Stomach (tissue), 9 donors: ENCODE results near the gene GALNT18. TPM values are rescaled to one million over a fixed set of nuclear protein-coding genes. Genes with fewer than 3 reads are reported as not detected.

Experiments
- DNase-seq, 2 donors: peaks; one replicate each; pipeline versions ENCODE4 v3.0.0 to v3.0.0-alpha.2; 2013 to 2019
- H3K27ac ChIP-seq, 5 donors: fragments of 200-600 bp in 4 of 5; sonication (generic) in 4 of 5; one replicate each; pipeline ENCODE4 v1.5.1; 2013 to 2019; ENCODE audit warnings: mild to moderate bottlenecking in 1 of 5, moderate library complexity in 1 of 5
- H3K27me3 ChIP-seq, 3 donors: fragments of 200-600 bp; sonication (generic); one replicate each; pipeline ENCODE4 v1.5.1; 2017 to 2019; ENCODE audit warnings: mixed run types in 1 of 3
- H3K36me3 ChIP-seq, 4 donors: fragments of 200-600 bp; sonication (generic); 1 replicate in 3 of 4; 2 replicates in 1 of 4; pipeline ENCODE4 v1.5.1; 2016 to 2019
- H3K4me1 ChIP-seq, 4 donors: fragments of 200-600 bp; sonication (generic); one replicate each; pipeline ENCODE4 v1.5.1; 2016 to 2019
- H3K4me3 ChIP-seq, 4 donors: fragments of 200-600 bp; sonication (generic) in 3 of 4; one replicate each; pipeline ENCODE4 v1.5.1; 2016 to 2019; ENCODE audit warnings: mild to moderate bottlenecking in 1 of 4
- H3K9me3 ChIP-seq, 4 donors: fragments of 200-600 bp; sonication (generic); one replicate each; pipeline ENCODE4 v1.5.1; 2016 to 2019
- CTCF ChIP-seq, 7 experiments: fragments of 450-650 bp in 4 of 7; fragments of 200-600 bp in 3 of 7; sonication (generic) in 3 of 7; IDR thresholded peaks; one replicate each; pipeline ENCODE4 v1.5.1; 2016 to 2019; ENCODE audit warnings: antibody characterized with exemption in 7 of 7, control low read depth in 2 of 7, mild to moderate bottlenecking in 1 of 7
- EP300 ChIP-seq: sonication (generic); formaldehyde crosslinking; IDR thresholded peaks from one replicate; pipeline ENCODE4 v1.6.1; 2017; ENCODE audit warnings: antibody characterized with exemption
- POLR2A ChIP-seq, 4 donors: fragments of 450-650 bp; IDR thresholded peaks; one replicate each; pipeline ENCODE4 v1.6.1; 2016; ENCODE audit warnings: antibody characterized with exemption in 4 of 4, control low read depth in 2 of 4, mild to moderate bottlenecking in 1 of 4, moderate library complexity in 1 of 4
- POLR2AphosphoS5 ChIP-seq, 3 donors: sonication (generic); formaldehyde crosslinking; IDR thresholded peaks; one replicate each; pipeline ENCODE4 v1.6.1; 2016; ENCODE audit warnings: antibody characterized with exemption in 3 of 3
- WGBS, 5 donors: extraction: QIAGEN DNeasy Blood & Tissue Kit in 3 of 5; methylation state at CpG; one replicate each; pipeline versions ENCODE4 v1.1.5 to v1.1.7; 2013 to 2018; 5-methylcytosine and 5-hydroxymethylcytosine counted together
- intact Hi-C: fragments of 100-400 bp; cut with DNase I; formaldehyde crosslinking; loops from one replicate; pipeline ENCODE4 v1.15.1; 2023; ENCODE audit warnings: low total_unique reads
- polyA plus RNA-seq, 3 donors: library from polyadenylated mRNA; stranded (reverse); fragments of 200-250 nt; gene quantifications; one replicate each; pipeline ENCODE4 v1.2.3, GENCODE V29; 2013
- total RNA-seq, 5 donors: library from RNA; depleted of rRNA; stranded (reverse); fragments of >200 nt; gene quantifications; one replicate each; pipeline versions ENCODE4 v1.1.0 to v1.2.3, GENCODE V29; 2014 to 2016
- donor health status: healthy with polysubstance abuse.
- donor health status: Bipolar disorder and iron deficiency.
- donor health status: healthy.

Gene GALNT18
- total and polyA plus RNA-seq, 8 donors: 0.58 to 16.1 (median 2.7) TPM

- H3K27ac ChIP-seq: no peak overlapping the region
- DNase-seq: no peak
- no peaks in the 10 kb centered on the region for H3K36me3 ChIP-seq
- TF ChIP-seq EP300 (no peak), POLR2AphosphoS5 (IDR thresholded peaks at IDR 0.05) (no peak)
- H3K9me3 ChIP-seq: peaks cover 0 to 3% (median 0%) of the 10 kb centered on the region in 4 donors
- H3K27me3 ChIP-seq: peaks cover 0 to 23% (median 0%) of the 10 kb centered on the region in 3 donors
- intact Hi-C loops: no loop called here
- H3K4me3 ChIP-seq: no peak overlapping the region
- 59 to 66% (median 61%) methylated on average over 5 of the region's 5 CpGs for WGBS, 5 donors
- peaks cover 0 to 17% (median 5%) of the 10 kb centered on the region in 4 donors for H3K4me1 ChIP-seq
Measured at GRCh38 chr11:11668781-11669180, 47.0 kb upstream of the GALNT18 start.

- peaks cover 0 to 3% (median 0%) of the 10 kb centered on the region in 4 donors for H3K9me3 ChIP-seq
- no peaks in the 10 kb centered on the region for H3K36me3 ChIP-seq
- no peak overlapping the region for H3K4me3 ChIP-seq
- TF ChIP-seq CTCF (IDR thresholded peaks at IDR 0.05) (no peak), EP300 (no peak), POLR2A (IDR thresholded peaks at IDR 0.05) (no peak), POLR2AphosphoS5 (IDR thresholded peaks at IDR 0.05) (no peak)
- 36 to 50% (median 38%) methylated on average over 3 of the region's 3 CpGs for WGBS, 5 donors
- DNase-seq: no peak
- H3K27ac ChIP-seq: no peak overlapping the region
- peaks cover 0 to 25% (median 0%) of the 10 kb centered on the region in 3 donors for H3K27me3 ChIP-seq
- intact Hi-C loops: no loop called here
- peaks cover 0 to 17% (median 5%) of the 10 kb centered on the region in 4 donors for H3K4me1 ChIP-seq
Measured at GRCh38 chr11:11668274-11668673, 46.5 kb upstream of the GALNT18 start.

GRCh38 chr11:11667056-11667455 is 45.3 kb upstream of the GALNT18 start:
- no peak overlapping the region for H3K27ac ChIP-seq
- H3K36me3 ChIP-seq: no peaks in the 10 kb centered on the region
- no peak for TF ChIP-seq EP300
- TF ChIP-seq POLR2A (IDR thresholded peaks at IDR 0.05): no peak
- no peak for TF ChIP-seq POLR2AphosphoS5 (IDR thresholded peaks at IDR 0.05)
- H3K27me3 ChIP-seq: peaks cover 0 to 25% (median 0%) of the 10 kb centered on the region in 3 donors
- WGBS, 5 donors: 66 to 88% (median 86%) methylated on average over 3 of the region's 3 CpGs
- DNase-seq: no peak
- peaks cover 0 to 3% (median 0%) of the 10 kb centered on the region in 4 donors for H3K9me3 ChIP-seq
- peaks cover 0 to 17% (median 5%) of the 10 kb centered on the region in 4 donors for H3K4me1 ChIP-seq
- intact Hi-C loops: no loop called here
- no peak overlapping the region for H3K4me3 ChIP-seq

GRCh38 chr11:11665407-11665806 is 43.6 kb upstream of the GALNT18 start:
- TF ChIP-seq CTCF (IDR thresholded peaks at IDR 0.05) (no peak), POLR2AphosphoS5 (IDR thresholded peaks at IDR 0.05) (no peak), POLR2A (IDR thresholded peaks at IDR 0.05) (no peak), EP300 (no peak)
- peaks cover 0 to 17% (median 5%) of the 10 kb centered on the region in 4 donors for H3K4me1 ChIP-seq
- peaks cover 0 to 33% (median 0%) of the 10 kb centered on the region in 3 donors for H3K27me3 ChIP-seq
- intact Hi-C loops: no loop called here
- WGBS, 5 donors: 53 to 81% (median 64%) methylated on average over 1 of the region's 1 CpG
- H3K9me3 ChIP-seq: peaks cover 0 to 3% (median 0%) of the 10 kb centered on the region in 4 donors
- DNase-seq: no peak
- no peak overlapping the region for H3K27ac ChIP-seq
- no peak overlapping the region for H3K4me3 ChIP-seq
- H3K36me3 ChIP-seq: no peaks in the 10 kb centered on the region

- Histone ChIP-seq H3K4me3 (no peak overlapping the region), H3K27ac (no peak overlapping the region), H3K4me1 (peaks cover 0 to 4% (median 2%) of the 10 kb centered on the region in 4 donors), H3K27me3 (peaks cover 0 to 35% (median 0%) of the 10 kb centered on the region in 3 donors), H3K9me3 (peaks cover 0 to 3% (median 0%) of the 10 kb centered on the region in 4 donors), H3K36me3 (no peaks in the 10 kb centered on the region)
- WGBS, 5 donors: 44 to 71% (median 63%) methylated on average over 4 of the region's 4 CpGs
- intact Hi-C loops: no loop called here
- TF ChIP-seq CTCF (IDR thresholded peaks at IDR 0.05) (no peak), POLR2AphosphoS5 (IDR thresholded peaks at IDR 0.05) (no peak), POLR2A (IDR thresholded peaks at IDR 0.05) (no peak), EP300 (no peak)
- no peak for DNase-seq
Measured at GRCh38 chr11:11663907-11664306, 42.1 kb upstream of the GALNT18 start.
